Measurements from ENCODE around the gene AIMP2.

DNA sequence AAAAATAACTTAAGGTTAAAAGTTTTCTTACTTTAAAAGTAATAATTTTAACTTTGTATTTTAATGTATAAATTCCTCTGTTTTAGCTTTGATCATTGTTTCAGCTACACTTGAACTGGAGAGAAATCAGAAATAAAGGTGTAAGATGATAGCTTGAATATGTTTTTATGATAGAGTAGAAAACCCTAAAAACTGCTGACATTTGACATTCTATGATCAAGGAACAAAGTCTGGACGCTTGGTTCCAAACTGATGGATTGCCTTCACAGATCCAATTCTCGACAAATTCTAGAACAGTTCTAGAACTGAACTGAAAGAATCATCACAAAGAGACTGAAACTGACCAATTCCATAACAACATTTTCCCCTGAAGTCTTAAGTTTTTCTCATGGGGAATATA is 21.9 kb downstream of the AIMP2 start, which contains the start of gene ANKRD61:
- no peak for TF ChIP-seq POLR2A (IDR thresholded peaks at IDR 0.05)
- TF ChIP-seq, protein P1, sequence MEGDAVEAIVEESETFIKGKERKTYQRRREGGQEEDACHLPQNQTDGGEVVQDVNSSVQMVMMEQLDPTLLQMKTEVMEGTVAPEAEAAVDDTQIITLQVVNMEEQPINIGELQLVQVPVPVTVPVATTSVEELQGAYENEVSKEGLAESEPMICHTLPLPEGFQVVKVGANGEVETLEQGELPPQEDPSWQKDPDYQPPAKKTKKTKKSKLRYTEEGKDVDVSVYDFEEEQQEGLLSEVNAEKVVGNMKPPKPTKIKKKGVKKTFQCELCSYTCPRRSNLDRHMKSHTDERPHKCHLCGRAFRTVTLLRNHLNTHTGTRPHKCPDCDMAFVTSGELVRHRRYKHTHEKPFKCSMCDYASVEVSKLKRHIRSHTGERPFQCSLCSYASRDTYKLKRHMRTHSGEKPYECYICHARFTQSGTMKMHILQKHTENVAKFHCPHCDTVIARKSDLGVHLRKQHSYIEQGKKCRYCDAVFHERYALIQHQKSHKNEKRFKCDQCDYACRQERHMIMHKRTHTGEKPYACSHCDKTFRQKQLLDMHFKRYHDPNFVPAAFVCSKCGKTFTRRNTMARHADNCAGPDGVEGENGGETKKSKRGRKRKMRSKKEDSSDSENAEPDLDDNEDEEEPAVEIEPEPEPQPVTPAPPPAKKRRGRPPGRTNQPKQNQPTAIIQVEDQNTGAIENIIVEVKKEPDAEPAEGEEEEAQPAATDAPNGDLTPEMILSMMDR (IDR thresholded peaks at IDR 0.05), result no peak
- no peak for TF ChIP-seq POLR2AphosphoS5 (IDR thresholded peaks at IDR 0.05)

Data from prostate gland (tissue), 2 donors.